A549 (cell line): Measurements from ENCODE around the gene PLSCR2. TPM values are rescaled to one million over a fixed set of nuclear protein-coding genes. Genes with fewer than 3 reads are reported as not detected.
"Not testable (repeated sequence)": the region's sequence is repeated elsewhere in the genome, so short reads cannot be mapped to it uniquely, and the experiment has no call there.

ENCODE experiments used
- ATAC-seq, 2 experiments: fragments of 200-7000 bp in 1 of 2; fragments of >200 bp in 1 of 2; cut with Nextera tagmentation in 1 of 2; cut with Tn5 transposase in 1 of 2; 3 replicates each; pipeline versions ENCODE4 v1.8.0 to v1.9.1; 2018 to 2020; ENCODE audit warnings: mild to moderate bottlenecking in 1 of 2, moderate library complexity in 1 of 2
- CTCF ChIA-PET: fragments of 300-600 bp; sonication (Branson Sonifier 250); formaldehyde crosslinking; extraction: SDS; loops from one replicate; lab custom pipeline; 2021; ENCODE audit warnings: antibody characterized with exemption, inconsistent platforms; lab: Yijun Ruan, JAX
- POLR2A ChIA-PET: fragments of 350-600 bp; formaldehyde crosslinking; extraction: SDS; loops from one replicate; lab custom pipeline; 2021; ENCODE audit warnings: antibody characterized with exemption, inconsistent platforms; lab: Yijun Ruan, JAX
- DNase-seq, 2 experiments: peaks; one replicate each; pipeline versions ENCODE4 v3.0.0 to v3.0.0-alpha.2; 2011 to 2016; ENCODE audit warnings: low read depth in 1 of 2, low spot score in 1 of 2
- FAIRE-seq: peaks from 2 replicates; lab custom pipeline; 2011; peaks lifted over from hg19 to GRCh38; lab: Jason Lieb, UNC
- H3K27ac ChIP-seq, 2 experiments: fragments of >200 bp; sonication (Bioruptor Twin); formaldehyde crosslinking; 3 replicates each; pipeline ENCODE4 v1.5.1; 2016 to 2017
- H3K4me1 ChIP-seq: fragments of >200 bp; sonication (Bioruptor Twin); formaldehyde crosslinking; 3 replicates; pipeline ENCODE4 v1.6.1; 2016
- H3K4me2 ChIP-seq: fragments of >200 bp; sonication (Bioruptor Twin); formaldehyde crosslinking; 3 replicates; pipeline ENCODE4 v1.6.1; 2016
- H3K4me3 ChIP-seq: fragments of >200 bp; sonication (Bioruptor Twin); formaldehyde crosslinking; 3 replicates; pipeline ENCODE4 v1.5.1; 2016
- H3K9me3 ChIP-seq: fragments of >200 bp; sonication (Bioruptor Twin); formaldehyde crosslinking; 3 replicates; pipeline ENCODE4 v1.6.1; 2016
- BCL3 ChIP-seq: fragments of >200 bp; sonication (Bioruptor Twin); formaldehyde crosslinking; IDR thresholded peaks from 3 replicates; pipeline ENCODE4 v1.6.1; 2016
- BHLHE40 ChIP-seq: IDR thresholded peaks from 2 replicates; pipeline ENCODE4 v1.6.1; 2012; ENCODE audit warnings: low read depth, low read length, inconsistent platforms
- CBX8 ChIP-seq: fragments of 200-600 bp; sonication (generic); IDR thresholded peaks from 2 replicates; pipeline ENCODE4 v1.6.1; 2016
- CEBPB ChIP-seq, 2 experiments: fragments of >200 bp in 1 of 2; sonication (Bioruptor Twin) in 1 of 2; formaldehyde crosslinking in 1 of 2; IDR thresholded peaks; 2 replicates each; pipeline ENCODE4 v1.6.1; 2012 to 2016
- CHD2 ChIP-seq: fragments of 150-350 bp; IDR thresholded peaks from 2 replicates; pipeline ENCODE4 v1.6.1; 2014; ENCODE audit warnings: low read length; ENCODE audit not compliant: partially characterized antibody
- E2F6 ChIP-seq: IDR thresholded peaks from 2 replicates; pipeline ENCODE4 v1.6.1; 2012; ENCODE audit warnings: low read depth, borderline replicate concordance
- ESRRA ChIP-seq: fragments of 150-350 bp; IDR thresholded peaks from 2 replicates; pipeline ENCODE4 v1.6.1; 2014; ENCODE audit warnings: mild to moderate bottlenecking, low read length, borderline replicate concordance
- HEYL ChIP-seq: fragments of 250-450 bp; sonication (Bioruptor Pico); IDR thresholded peaks from 2 replicates; pipeline ENCODE4 v1.8.0; 2021; ENCODE audit warnings: mild to moderate bottlenecking, moderate library complexity
- HMGXB4 ChIP-seq: fragments of 250-450 bp; sonication (Bioruptor Pico); IDR thresholded peaks from 2 replicates; pipeline ENCODE4 v1.5.0; 2021; ENCODE audit warnings: mild to moderate bottlenecking, moderate library complexity, borderline replicate concordance
- HOXA7 ChIP-seq: fragments of 250-450 bp; sonication (Bioruptor Pico); IDR thresholded peaks from 2 replicates; pipeline ENCODE4 v1.5.0; 2020; ENCODE audit warnings: mild to moderate bottlenecking, moderate library complexity
- JUNB ChIP-seq: fragments of >200 bp; sonication (Bioruptor Twin); formaldehyde crosslinking; IDR thresholded peaks from 2 replicates; pipeline ENCODE4 v1.6.1; 2016
- KDM1A ChIP-seq: fragments of 200-600 bp; sonication (generic); IDR thresholded peaks from 2 replicates; pipeline ENCODE4 v1.6.1; 2016; ENCODE audit warnings: low read depth, mild to moderate bottlenecking
- MAFK ChIP-seq: fragments of 450-650 bp; IDR thresholded peaks from 2 replicates; pipeline ENCODE4 v1.6.1; 2014; ENCODE audit not compliant: partially characterized antibody
- MAX ChIP-seq: IDR thresholded peaks from 2 replicates; pipeline ENCODE4 v1.6.1; 2012
- MAZ ChIP-seq: fragments of 150-350 bp; IDR thresholded peaks from 2 replicates; pipeline ENCODE4 v1.6.1; 2014; ENCODE audit warnings: antibody characterized with exemption, low read depth, low read length, borderline replicate concordance
- MYC ChIP-seq: IDR thresholded peaks from 2 replicates; pipeline ENCODE4 v1.6.1; 2012; ENCODE audit warnings: mild to moderate bottlenecking, inconsistent platforms, low read length, improper control_type of control experiment, borderline replicate concordance
- PBX3 ChIP-seq: IDR thresholded peaks from 2 replicates; pipeline ENCODE4 v1.6.1; 2012
- POLR2A ChIP-seq: IDR thresholded peaks from 2 replicates; pipeline ENCODE4 v1.6.1; 2012; ENCODE audit warnings: mild to moderate bottlenecking, low read length
- RAD21 ChIP-seq, 2 experiments: fragments of >200 bp in 1 of 2; sonication (Bioruptor Twin) in 1 of 2; formaldehyde crosslinking in 1 of 2; IDR thresholded peaks in 1 of 2; conservative IDR thresholded peaks in 1 of 2; 2 replicates in 1 of 2; 3 replicates in 1 of 2; pipeline ENCODE4 v1.6.1; 2012 to 2018; ENCODE audit warnings: inconsistent platforms in 1 of 2
- RFX5 ChIP-seq: fragments of 450-650 bp; IDR thresholded peaks from 2 replicates; pipeline ENCODE4 v1.7.1; 2014; ENCODE audit warnings: antibody characterized with exemption, mild to moderate bottlenecking, moderate library complexity
- RNF2 ChIP-seq: fragments of 200-600 bp; sonication (generic); IDR thresholded peaks from 2 replicates; pipeline ENCODE4 v1.6.1; 2016; ENCODE audit warnings: low read depth, mild to moderate bottlenecking, antibody characterized with exemption, moderate library complexity, borderline replicate concordance
- TFCP2L1 ChIP-seq: fragments of 250-450 bp; sonication (Bioruptor Pico); IDR thresholded peaks from 2 replicates; pipeline ENCODE4 v1.5.0; 2021; ENCODE audit warnings: mild to moderate bottlenecking
- TP53 ChIP-seq: fragments of 250-450 bp; sonication (Bioruptor Pico); IDR thresholded peaks from 2 replicates; pipeline ENCODE4 v1.5.0; 2021; ENCODE audit warnings: mild to moderate bottlenecking, moderate library complexity
- ZC3H11A ChIP-seq: fragments of 450-650 bp; IDR thresholded peaks from 2 replicates; pipeline ENCODE4 v1.6.1; 2014; ENCODE audit warnings: antibody characterized with exemption, mild to moderate bottlenecking
- ZFP36 ChIP-seq: fragments of 450-650 bp; IDR thresholded peaks from 2 replicates; pipeline ENCODE4 v1.6.1; 2014; ENCODE audit warnings: borderline replicate concordance; ENCODE audit not compliant: partially characterized antibody
- ZNF302 ChIP-seq: fragments of 250-450 bp; sonication (Bioruptor Pico); IDR thresholded peaks from 2 replicates; pipeline ENCODE4 v1.9.0; 2021; ENCODE audit warnings: inconsistent platforms, mild to moderate bottlenecking, moderate library complexity
- WGBS: methylation state at CpG from one replicate; pipeline ENCODE4 v1.1.6; 2017; ENCODE audit errors: missing lambda C conversion rate; 5-methylcytosine and 5-hydroxymethylcytosine counted together
- polyA plus RNA-seq, 4 experiments: library from polyadenylated mRNA; depleted of rRNA in 3 of 4; stranded (reverse); fragments of >200 nt; fragmentation: RNase III in 1 of 4; extraction: RNeasy Plus Mini Kit Qiagen cat#74134 plus additional on column Dnase treatment in 1 of 4; gene quantifications; 2 replicates in 3 of 4; 3 replicates in 1 of 4; pipeline ENCODE4 v1.2.3, GENCODE V29; 2011 to 2017

Gene PLSCR2
- polyA plus RNA-seq, 2 of the 4 experiments (the other 2 are of a cell fraction): 0.10 TPM; not detected in 1

DNA sequence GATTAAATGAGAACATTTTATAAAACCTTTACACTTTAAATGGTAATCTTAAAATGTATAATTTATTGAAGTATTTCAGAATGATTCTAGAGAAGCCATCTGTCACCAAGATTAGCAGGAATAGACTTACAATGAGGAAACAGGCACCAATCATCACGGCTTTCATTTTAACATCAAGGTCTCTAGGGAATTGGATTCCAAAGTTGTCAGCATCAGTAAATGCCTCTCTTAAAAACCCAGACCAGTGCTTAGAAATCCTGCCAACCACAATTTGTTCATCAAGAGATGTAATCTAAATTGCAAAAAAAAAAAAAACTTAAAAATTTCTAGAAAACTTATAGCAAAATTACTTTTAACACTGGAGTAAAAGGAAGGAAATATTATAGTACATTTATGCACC lies 20.3 kb downstream of the PLSCR2 start:
- TF ChIP-seq PBX3: no peak
- no peak for TF ChIP-seq BHLHE40
- no peak for TF ChIP-seq E2F6
- TF ChIP-seq POLR2A: no peak
- TF ChIP-seq RNF2: no peak
- no peak for TF ChIP-seq JUNB
- TF ChIP-seq HOXA7: no peak
- no peak for TF ChIP-seq RFX5
- no peak for TF ChIP-seq MAX
- no peak for TF ChIP-seq MYC
- TF ChIP-seq CEBPB (IDR thresholded peaks at IDR 0.05): no peak
- no peak for TF ChIP-seq HMGXB4 (CRISPR knock-in tag)
- TF ChIP-seq CBX8: no peak
- no peak for TF ChIP-seq MAFK
- FAIRE-seq (no peak), DNase-seq (no peak), ATAC-seq (no peak)
- POLR2A ChIA-PET: no interaction called here
- CTCF ChIA-PET: no interaction called here
- no peak overlapping the region for H3K4me3 ChIP-seq
- no peaks in the 10 kb centered on the region for H3K4me1 ChIP-seq
- no peak overlapping the region for H3K27ac ChIP-seq
- no peak overlapping the region for H3K4me2 ChIP-seq
- WGBS: 79% methylated on average over 1 of the region's 1 CpG
- H3K9me3 ChIP-seq: no peaks in the 10 kb centered on the region

DNA sequence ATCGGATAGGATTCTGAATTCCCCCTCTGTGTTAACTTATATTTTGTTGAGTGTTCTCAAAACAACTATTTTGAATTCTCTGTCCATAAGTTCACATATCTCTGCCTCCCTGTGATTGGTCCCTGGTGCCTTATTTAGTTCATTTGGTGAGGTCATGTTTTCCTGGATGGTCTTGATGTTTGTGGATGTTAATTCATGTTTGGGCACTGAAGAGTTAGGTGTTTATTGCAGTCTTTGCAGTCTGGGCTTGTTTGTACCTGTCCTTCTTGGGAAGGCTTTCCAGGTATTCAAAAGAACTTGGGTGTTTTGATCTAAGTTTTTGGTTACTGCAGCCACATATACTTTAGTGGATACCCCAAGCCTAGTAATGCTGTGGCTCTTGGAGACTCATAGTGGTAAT lies 23.3 kb downstream of the PLSCR2 start:
- no peak for ATAC-seq
- H3K4me1 ChIP-seq: no peaks in the 10 kb centered on the region
- DNase-seq: no peak
- H3K4me3 ChIP-seq: no peak overlapping the region
- ChIA-PET POLR2A (no interaction called here), CTCF (interaction anchor here (0.7 kb wide), 1 partner anchor 20 kb away, joined by 3 read pairs; no protein-coding TSS in a partner anchor)
- no peaks in the 10 kb centered on the region for H3K9me3 ChIP-seq
- 89% methylated on average over 1 of the region's 1 CpG for WGBS
- no peak for FAIRE-seq
- no peak overlapping the region for H3K27ac ChIP-seq
- H3K4me2 ChIP-seq: no peak overlapping the region
- TF ChIP-seq MAFK: no peak
- no peak for TF ChIP-seq ZNF302 (CRISPR knock-in tag)
- no peak for TF ChIP-seq ZC3H11A
- TF ChIP-seq BCL3: no peak
- no peak for TF ChIP-seq RFX5
- TF ChIP-seq TP53: no peak
- no peak for TF ChIP-seq CHD2
- TF ChIP-seq RAD21 (conservative IDR thresholded peaks at IDR 0.05 in 1 of 2, IDR thresholded peaks at IDR 0.05 in 1 of 2): no peak
- TF ChIP-seq POLR2A: no peak
- TF ChIP-seq KDM1A: no peak
- no peak for TF ChIP-seq ESRRA
- no peak for TF ChIP-seq TFCP2L1
- TF ChIP-seq MAZ: no peak
- TF ChIP-seq CBX8: no peak
- no peak for TF ChIP-seq MYC
- no peak for TF ChIP-seq ZFP36
- TF ChIP-seq HEYL (CRISPR knock-in tag): no peak

DNA sequence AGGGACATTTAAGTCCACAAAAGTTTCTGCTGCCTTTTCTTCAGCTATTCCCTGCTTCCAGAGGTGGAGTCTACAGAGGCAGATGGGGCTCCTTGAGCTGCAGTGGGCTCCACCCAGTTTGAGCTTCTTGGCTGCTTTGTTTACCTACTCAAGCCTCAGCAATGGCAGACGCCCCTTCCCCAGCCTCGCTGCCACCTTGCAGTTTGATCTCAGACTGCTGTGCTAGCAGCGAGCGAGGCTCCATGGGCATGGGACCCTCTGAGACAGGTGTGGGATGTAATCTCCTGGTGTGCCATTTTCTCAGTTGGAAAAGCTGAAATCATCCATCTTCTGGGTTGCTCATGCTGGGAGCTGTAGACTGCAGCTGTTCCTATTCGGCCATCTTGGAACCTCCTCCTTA lies 29.1 kb downstream of the PLSCR2 start:
- POLR2A ChIA-PET, H3K4me3 ChIP-seq, CTCF ChIA-PET, H3K4me2 ChIP-seq, H3K27ac ChIP-seq, H3K9me3 ChIP-seq, DNase-seq, FAIRE-seq, ATAC-seq, H3K4me1 ChIP-seq: not testable (repeated sequence)
- WGBS: 77% methylated on average over 5 of the region's 5 CpGs
